AG04449 (cell line): Measurements from ENCODE around the gene BMP7.

Source experiments
- CTCF ChIA-PET: fragments of 350-600 bp; formaldehyde crosslinking; extraction: SDS; loops from one replicate; lab custom pipeline; 2021; ENCODE audit warnings: antibody characterized with exemption; lab: Yijun Ruan, JAX
- POLR2A ChIA-PET: fragments of 400-600, 350-600 bp; formaldehyde crosslinking; extraction: SDS; loops from one replicate; lab custom pipeline; 2020; ENCODE audit warnings: antibody characterized with exemption, inconsistent platforms; lab: Yijun Ruan, JAX
- DNase-seq: peaks from one replicate; pipeline ENCODE4 v3.0.0-alpha.2; 2010; ENCODE audit warnings: low read depth, low spot score
- H3K4me3 ChIP-seq: 2 replicates; pipeline ENCODE4 v1.5.1; 2011; ENCODE audit warnings: low read depth, mild to moderate bottlenecking, control low read depth, low read length
- TF ChIP-seq, protein P1 (sequence below): IDR thresholded peaks from one replicate; pipeline ENCODE4 v1.5.1; 2011; ENCODE audit warnings: mild to moderate bottlenecking, moderate library complexity, low read length, control low read depth, inconsistent platforms; ENCODE audit not compliant: insufficient read depth; ENCODE audit errors: missing control alignments

BMP7 gene

DNA sequence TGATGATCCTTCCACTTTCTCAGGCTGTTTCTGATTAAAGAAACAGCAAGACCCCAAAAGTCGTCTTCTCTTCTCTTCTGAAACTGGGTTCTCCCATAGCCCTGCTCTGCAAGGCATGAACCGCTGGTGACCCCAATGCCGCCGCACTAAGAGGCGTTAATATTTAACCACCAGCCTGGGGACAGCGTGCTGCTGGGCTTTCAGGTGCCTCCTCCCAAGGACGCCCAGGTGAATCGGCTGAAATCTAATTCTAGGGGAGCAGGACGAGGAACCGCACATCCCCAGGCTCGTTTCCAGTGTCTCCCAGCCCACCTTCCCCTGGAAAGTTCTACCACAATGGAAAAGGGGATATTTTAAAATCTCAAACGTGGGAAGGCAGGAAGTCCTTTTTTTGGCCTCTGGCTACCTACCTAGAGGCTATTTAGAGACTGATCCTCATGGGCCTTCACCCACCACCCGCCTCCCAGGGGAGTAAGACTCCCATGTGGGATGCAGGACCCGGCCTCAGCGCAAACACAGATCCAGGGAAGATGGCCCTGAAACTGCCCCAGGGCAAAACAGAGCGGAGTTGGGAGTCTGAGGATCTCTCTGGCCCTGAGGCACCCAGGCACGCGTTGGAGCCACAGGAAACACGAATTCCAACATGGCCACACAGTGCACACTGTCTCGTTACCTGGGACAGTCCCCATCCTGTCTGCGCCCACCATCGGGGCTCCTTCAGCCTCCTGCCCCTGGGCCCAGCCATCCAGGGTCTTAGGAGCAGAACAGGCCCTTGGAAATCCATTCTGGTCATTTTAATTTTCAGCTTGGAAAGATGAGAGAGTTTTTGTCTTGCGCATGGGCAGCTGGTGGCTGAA lies 56.2 kb downstream of the BMP7 start:
- no peak for DNase-seq
- CTCF ChIA-PET: no interaction called here
- H3K4me3 ChIP-seq: no peak overlapping the region
- POLR2A ChIA-PET: no interaction called here
- TF ChIP-seq, protein P1, sequence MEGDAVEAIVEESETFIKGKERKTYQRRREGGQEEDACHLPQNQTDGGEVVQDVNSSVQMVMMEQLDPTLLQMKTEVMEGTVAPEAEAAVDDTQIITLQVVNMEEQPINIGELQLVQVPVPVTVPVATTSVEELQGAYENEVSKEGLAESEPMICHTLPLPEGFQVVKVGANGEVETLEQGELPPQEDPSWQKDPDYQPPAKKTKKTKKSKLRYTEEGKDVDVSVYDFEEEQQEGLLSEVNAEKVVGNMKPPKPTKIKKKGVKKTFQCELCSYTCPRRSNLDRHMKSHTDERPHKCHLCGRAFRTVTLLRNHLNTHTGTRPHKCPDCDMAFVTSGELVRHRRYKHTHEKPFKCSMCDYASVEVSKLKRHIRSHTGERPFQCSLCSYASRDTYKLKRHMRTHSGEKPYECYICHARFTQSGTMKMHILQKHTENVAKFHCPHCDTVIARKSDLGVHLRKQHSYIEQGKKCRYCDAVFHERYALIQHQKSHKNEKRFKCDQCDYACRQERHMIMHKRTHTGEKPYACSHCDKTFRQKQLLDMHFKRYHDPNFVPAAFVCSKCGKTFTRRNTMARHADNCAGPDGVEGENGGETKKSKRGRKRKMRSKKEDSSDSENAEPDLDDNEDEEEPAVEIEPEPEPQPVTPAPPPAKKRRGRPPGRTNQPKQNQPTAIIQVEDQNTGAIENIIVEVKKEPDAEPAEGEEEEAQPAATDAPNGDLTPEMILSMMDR: no peak

DNA sequence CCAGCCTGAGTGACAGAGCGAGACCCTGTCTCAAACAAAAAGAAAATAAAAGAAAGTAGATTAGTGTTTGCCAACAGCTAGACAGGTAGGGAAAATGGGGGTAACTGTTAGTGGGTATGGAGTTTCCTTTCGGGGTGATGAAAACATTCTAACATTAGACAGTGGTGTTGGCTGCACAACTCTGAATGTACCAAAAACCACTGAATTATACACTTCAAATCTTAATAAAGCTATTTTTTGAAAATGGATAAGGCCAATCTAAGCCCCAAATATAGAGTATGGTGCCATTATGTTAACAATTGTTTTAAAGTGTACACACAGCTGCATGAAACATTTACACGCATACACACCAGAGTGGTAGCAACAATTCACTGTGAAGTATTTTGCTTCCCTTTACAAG lies 57.0 kb downstream of the BMP7 start:
- no peak for DNase-seq
- H3K4me3 ChIP-seq: no peak overlapping the region
- ChIA-PET CTCF (no interaction called here), POLR2A (no interaction called here)
- TF ChIP-seq, protein P1: no peak

DNA sequence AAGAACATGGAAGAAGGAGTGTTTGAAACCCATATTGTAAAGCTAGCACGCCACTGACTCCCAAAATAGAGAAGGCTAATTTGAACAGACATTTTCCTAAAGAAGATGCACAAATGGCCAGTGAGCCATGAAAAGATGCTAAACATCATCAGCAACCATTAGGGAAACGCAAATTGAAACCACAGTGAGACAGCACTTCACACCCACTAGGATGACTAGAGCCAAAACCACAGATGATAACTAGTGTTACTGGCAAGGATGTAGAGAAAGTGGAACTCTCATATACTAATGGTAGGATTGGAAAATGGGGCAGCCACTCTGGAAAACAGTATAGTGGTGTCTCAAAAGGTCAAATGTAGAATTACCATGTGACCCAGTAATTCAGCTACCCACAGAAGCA lies 58.2 kb downstream of the BMP7 start:
- TF ChIP-seq, protein P1: no peak
- DNase-seq: no peak
- CTCF ChIA-PET: no interaction called here
- no peak overlapping the region for H3K4me3 ChIP-seq
- POLR2A ChIA-PET: no interaction called here

DNA sequence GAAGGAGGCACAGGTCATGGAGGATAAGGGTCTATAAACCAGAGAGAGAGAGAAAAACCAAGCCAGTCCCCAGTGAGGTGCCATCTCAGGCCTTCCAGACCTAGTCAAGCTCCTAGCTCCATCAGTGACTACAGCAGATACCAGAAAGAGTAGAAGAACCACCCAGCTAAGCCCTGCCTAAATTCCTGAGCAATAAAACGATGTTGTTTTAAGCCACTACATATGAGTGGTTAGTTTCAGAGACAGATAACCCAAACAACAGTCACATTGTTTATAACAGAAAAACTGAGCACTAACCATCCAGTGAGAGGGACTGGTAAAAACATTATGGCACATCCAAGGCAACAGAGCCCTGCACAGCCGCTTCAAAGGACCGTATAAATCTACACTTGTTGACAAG lies 59.2 kb downstream of the BMP7 start:
- ChIA-PET POLR2A (no interaction called here), CTCF (no interaction called here)
- TF ChIP-seq, protein P1: no peak
- DNase-seq: no peak
- no peak overlapping the region for H3K4me3 ChIP-seq

DNA sequence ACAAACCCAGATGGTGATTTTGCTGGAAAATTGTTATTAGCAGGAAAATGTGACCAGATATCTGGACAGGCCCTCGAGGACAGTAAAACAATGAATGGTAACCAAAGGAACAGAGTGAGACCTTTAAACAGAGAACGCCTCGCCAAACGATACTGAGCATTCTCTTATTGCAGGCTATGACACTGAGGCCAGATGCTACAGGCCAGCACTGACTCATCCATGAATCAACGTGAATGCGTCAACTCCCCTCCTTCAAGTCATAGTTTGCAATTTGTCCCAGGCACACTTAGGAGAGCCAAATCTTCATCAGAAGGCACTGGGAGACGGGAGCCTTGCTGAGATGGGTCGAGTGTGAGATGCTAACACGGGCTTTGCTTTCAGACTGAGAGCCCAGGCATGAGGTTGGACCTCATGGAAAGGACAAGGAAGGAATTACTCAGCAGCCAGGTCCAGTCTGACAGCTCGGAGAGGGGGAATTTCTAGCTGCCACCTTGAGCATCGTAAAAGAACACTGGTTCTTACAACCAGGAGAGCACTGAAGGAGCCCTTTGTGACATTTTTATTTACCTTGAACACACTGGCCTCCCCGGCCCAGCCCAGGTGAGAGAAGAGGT lies 60.7 kb downstream of the BMP7 start:
- H3K4me3 ChIP-seq: no peak overlapping the region
- ChIA-PET POLR2A (no interaction called here), CTCF (no interaction called here)
- TF ChIP-seq, protein P1: no peak
- no peak for DNase-seq

DNA sequence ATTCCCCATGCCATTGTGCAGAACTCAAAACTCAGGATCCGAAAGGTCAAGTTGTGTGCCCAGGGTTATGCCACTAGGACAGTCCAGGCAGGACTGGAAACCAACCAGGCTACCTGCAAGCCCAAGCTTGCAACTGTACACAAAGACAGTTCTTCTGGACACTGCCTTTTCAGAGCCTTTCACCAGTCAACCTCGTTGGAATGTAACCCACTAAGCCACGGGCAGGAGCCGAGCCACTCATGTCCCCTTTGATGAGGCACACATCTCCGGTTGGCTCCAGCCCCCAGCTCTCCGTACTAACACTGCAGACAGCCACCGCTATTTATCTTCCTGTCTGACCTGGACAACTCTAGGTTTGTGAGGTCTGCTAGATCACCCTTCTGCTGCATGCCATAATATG lies 62.5 kb downstream of the BMP7 start:
- DNase-seq: no peak
- ChIA-PET POLR2A (no interaction called here), CTCF (no interaction called here)
- no peak overlapping the region for H3K4me3 ChIP-seq
- TF ChIP-seq, protein P1: no peak
